Esophagus muscularis mucosa (tissue), 4 donors: ENCODE data around the gene SLC35G3. TPM values are rescaled to one million over a fixed set of nuclear protein-coding genes. Genes with fewer than 3 reads are reported as not detected.
"Not testable (repeated sequence)": the region's sequence is repeated elsewhere in the genome, so short reads cannot be mapped to it uniquely, and the experiment has no call there.

Source experiments
- DNase-seq: peaks from one replicate; pipeline ENCODE4 v3.0.0-alpha.2; 2017; ENCODE audit errors: extremely low spot score
- H3K27ac ChIP-seq, 4 donors: fragments of 200-600 bp; sonication (generic); replicated peaks in 1 of 4; 1 replicate in 3 of 4; 2 replicates in 1 of 4; pipeline ENCODE4 v1.5.1; 2016 to 2019; ENCODE audit warnings: mild to moderate bottlenecking in 1 of 4
- H3K27me3 ChIP-seq, 4 donors: fragments of 200-600 bp; sonication (generic); one replicate each; pipeline versions ENCODE4 v1.5.1 to v1.6.0; 2016 to 2019
- H3K36me3 ChIP-seq, 4 donors: fragments of 200-600 bp; sonication (generic); one replicate each; pipeline ENCODE4 v1.5.1; 2016 to 2019
- H3K4me1 ChIP-seq, 4 donors: fragments of 200-600 bp; sonication (generic); one replicate each; pipeline ENCODE4 v1.5.1; 2016 to 2019
- H3K4me3 ChIP-seq, 4 donors: fragments of 200-600 bp; sonication (generic); 1 replicate in 2 of 4; 2 replicates in 2 of 4; pipeline ENCODE4 v1.5.1; 2016 to 2019; ENCODE audit warnings: mild to moderate bottlenecking in 4 of 4, moderate library complexity in 1 of 4
- H3K9me3 ChIP-seq, 4 donors: fragments of 200-600 bp; sonication (generic); 1 replicate in 3 of 4; 2 replicates in 1 of 4; pipeline ENCODE4 v1.5.1; 2016 to 2019
- EP300 ChIP-seq: sonication (generic); formaldehyde crosslinking; IDR thresholded peaks from one replicate; pipeline ENCODE4 v1.6.1; 2017; ENCODE audit warnings: antibody characterized with exemption
- POLR2A ChIP-seq: fragments of 450-650 bp; IDR thresholded peaks from one replicate; pipeline ENCODE4 v1.6.1; 2017; ENCODE audit warnings: antibody characterized with exemption, moderate library complexity, mild to moderate bottlenecking, low read depth
- POLR2AphosphoS5 ChIP-seq, 2 donors: sonication (generic); formaldehyde crosslinking; IDR thresholded peaks; one replicate each; pipeline ENCODE4 v1.6.1; 2017; ENCODE audit warnings: antibody characterized with exemption in 2 of 2
- WGBS: methylation state at CpG from one replicate; pipeline ENCODE4 v1.1.5; 2018; 5-methylcytosine and 5-hydroxymethylcytosine counted together
- intact Hi-C: fragments of 100-400 bp; cut with DNase I; formaldehyde crosslinking; loops from one replicate; pipeline ENCODE4 v1.15.1; 2023
- total RNA-seq, 4 donors: library from RNA; depleted of rRNA; stranded (reverse); fragments of >200 nt; gene quantifications; one replicate each; pipeline versions ENCODE4 v1.1.0 to v1.2.1, GENCODE V29; 2016
- TF ChIP-seq, protein P1 (sequence below), 3 experiments: fragments of 200-600 bp in 2 of 3; fragments of 450-650 bp in 1 of 3; sonication (generic) in 2 of 3; IDR thresholded peaks; one replicate each; pipeline ENCODE4 v1.5.1; 2017 to 2019; ENCODE audit warnings: antibody characterized with exemption in 3 of 3, mild to moderate bottlenecking in 2 of 3, moderate library complexity in 1 of 3

Gene SLC35G3
- total RNA-seq = not detected

DNA sequence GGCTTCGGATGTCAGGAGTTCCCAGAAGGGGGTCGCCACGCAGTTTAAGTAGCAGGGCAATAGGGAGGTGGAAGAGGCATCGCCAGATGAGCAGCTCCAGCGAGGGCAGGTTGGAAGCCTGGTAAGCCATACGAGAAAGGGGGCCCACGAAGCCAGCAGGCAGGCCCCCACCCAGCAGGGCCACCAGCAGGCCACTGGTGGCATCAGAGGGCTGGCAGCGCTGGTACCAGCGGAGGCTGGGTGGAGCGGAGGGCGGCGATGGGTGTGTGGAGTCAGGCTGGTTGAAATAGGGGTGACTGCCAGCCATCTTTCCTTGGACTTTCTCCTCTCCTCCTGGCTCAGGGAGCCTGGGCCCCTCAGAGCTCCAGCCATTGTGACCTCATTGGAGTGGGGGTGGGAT, at the start of gene SLC35G3:
TSS of gene SLC35G3 (minus strand) at position 393 of the 400 bp plus-strand sequence. CDS start at position 307, 86 bp downstream.
- intact Hi-C loops = not testable (repeated sequence)

DNA sequence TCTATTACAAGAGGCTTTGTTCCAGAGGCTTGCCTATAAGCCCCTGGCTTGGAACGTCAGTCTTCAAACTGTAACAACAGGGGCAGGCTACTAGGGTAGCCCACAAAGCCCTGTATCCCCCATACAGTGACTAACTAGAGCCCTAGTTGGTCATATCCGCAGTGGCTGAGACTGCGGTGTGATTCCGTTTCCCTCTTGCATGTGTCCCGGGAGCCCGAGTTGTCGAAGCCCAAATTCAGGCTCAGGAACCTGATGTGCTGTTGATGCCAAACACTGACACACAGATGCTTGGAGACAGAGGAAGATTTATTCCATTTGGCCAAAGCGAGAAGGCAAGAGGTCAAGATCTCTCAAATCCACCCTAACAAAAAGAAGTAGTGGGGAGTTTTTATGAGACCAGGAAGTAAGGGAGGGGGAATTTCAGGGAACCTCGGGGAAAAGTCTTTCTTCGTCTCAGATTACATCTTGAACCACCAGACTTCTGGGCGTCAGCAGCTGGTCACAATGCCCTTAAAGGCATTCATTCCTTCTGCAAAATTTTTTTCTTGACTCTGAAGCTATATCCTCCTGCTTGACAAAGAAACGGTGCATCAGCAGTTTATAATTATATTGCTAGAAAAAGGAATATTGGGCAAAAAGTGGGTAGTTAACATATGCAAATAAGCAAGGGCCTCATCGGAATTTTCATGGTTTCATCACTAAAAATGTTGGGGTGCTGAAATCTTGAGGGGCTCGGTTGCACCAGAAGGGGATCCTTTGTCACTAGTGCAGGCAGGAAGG, 49.6 kb upstream of the SLC35G3 start:
- no peaks in the 10 kb centered on the region for H3K27me3 ChIP-seq
- no peaks in the 10 kb centered on the region for H3K9me3 ChIP-seq
- TF ChIP-seq EP300 (no peak), POLR2AphosphoS5 (IDR thresholded peaks at IDR 0.05) (peak in 1 of 2 donors; percentile 76), POLR2A (no peak)
- TF ChIP-seq, protein P1, sequence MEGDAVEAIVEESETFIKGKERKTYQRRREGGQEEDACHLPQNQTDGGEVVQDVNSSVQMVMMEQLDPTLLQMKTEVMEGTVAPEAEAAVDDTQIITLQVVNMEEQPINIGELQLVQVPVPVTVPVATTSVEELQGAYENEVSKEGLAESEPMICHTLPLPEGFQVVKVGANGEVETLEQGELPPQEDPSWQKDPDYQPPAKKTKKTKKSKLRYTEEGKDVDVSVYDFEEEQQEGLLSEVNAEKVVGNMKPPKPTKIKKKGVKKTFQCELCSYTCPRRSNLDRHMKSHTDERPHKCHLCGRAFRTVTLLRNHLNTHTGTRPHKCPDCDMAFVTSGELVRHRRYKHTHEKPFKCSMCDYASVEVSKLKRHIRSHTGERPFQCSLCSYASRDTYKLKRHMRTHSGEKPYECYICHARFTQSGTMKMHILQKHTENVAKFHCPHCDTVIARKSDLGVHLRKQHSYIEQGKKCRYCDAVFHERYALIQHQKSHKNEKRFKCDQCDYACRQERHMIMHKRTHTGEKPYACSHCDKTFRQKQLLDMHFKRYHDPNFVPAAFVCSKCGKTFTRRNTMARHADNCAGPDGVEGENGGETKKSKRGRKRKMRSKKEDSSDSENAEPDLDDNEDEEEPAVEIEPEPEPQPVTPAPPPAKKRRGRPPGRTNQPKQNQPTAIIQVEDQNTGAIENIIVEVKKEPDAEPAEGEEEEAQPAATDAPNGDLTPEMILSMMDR (IDR thresholded peaks at IDR 0.05) = no peak
- H3K4me1 ChIP-seq = peaks cover 26 to 53% (median 49%) of the 10 kb centered on the region in 4 donors
- WGBS = 4% methylated on average over 14 of the region's 14 CpGs
- H3K36me3 ChIP-seq = peaks cover 0 to 6% (median 2%) of the 10 kb centered on the region in 4 donors
- DNase-seq = peak; percentile 94
- peak overlapping the region; percentile 73 to 87 (median 78) for H3K4me3 ChIP-seq
- intact Hi-C loops = loop anchor here (5.0 to 10.0 kb wide), 4 partner anchors 69 to 269 kb away; partner anchors contain the start of genes NLE1 and SLFN12
- H3K27ac ChIP-seq = peak overlapping the region; percentile 96 to 98 (median 97)

More for the DNA sequence above, at the start of gene SLC35G3:
- H3K36me3 ChIP-seq, H3K4me3 ChIP-seq, H3K4me1 ChIP-seq, DNase-seq, H3K27ac ChIP-seq, H3K9me3 ChIP-seq, H3K27me3 ChIP-seq: not testable (repeated sequence)
- WGBS = 89% methylated on average over 12 of the region's 12 CpGs

GRCh38 chr17:35242805-35243560, 48.8 kb upstream of the SLC35G3 start, which contains the start of gene SLFN5:
SLFN5 (plus strand) TSS chr17:35243072; CDS start chr17:35258691, 15,619 bp downstream.
- Histone ChIP-seq H3K36me3 (peaks cover 0 to 6% (median under 1%) of the 10 kb centered on the region in 4 donors), H3K27ac (peak within 1 kb of the TSS; percentile 96 to 98 (median 97)), H3K27me3 (no peaks in the 10 kb centered on the region), H3K9me3 (no peaks in the 10 kb centered on the region), H3K4me1 (peaks cover 26 to 53% (median 49%) of the 10 kb centered on the region in 4 donors), H3K4me3 (peak within 1 kb of the TSS; percentile 73 to 87 (median 78))
- peak; percentile 99 for DNase-seq
- 0% methylated on average over 11 of the region's 44 CpGs for WGBS
- intact Hi-C loops = loop anchor here (5.0 to 10.0 kb wide), 4 partner anchors 69 to 268 kb away; partner anchors contain the start of genes NLE1 and SLFN12
- TF ChIP-seq POLR2AphosphoS5 (IDR thresholded peaks at IDR 0.05) (peak; percentile 97 to 99), POLR2A (peak; percentile 98), EP300 (no peak)

DNA sequence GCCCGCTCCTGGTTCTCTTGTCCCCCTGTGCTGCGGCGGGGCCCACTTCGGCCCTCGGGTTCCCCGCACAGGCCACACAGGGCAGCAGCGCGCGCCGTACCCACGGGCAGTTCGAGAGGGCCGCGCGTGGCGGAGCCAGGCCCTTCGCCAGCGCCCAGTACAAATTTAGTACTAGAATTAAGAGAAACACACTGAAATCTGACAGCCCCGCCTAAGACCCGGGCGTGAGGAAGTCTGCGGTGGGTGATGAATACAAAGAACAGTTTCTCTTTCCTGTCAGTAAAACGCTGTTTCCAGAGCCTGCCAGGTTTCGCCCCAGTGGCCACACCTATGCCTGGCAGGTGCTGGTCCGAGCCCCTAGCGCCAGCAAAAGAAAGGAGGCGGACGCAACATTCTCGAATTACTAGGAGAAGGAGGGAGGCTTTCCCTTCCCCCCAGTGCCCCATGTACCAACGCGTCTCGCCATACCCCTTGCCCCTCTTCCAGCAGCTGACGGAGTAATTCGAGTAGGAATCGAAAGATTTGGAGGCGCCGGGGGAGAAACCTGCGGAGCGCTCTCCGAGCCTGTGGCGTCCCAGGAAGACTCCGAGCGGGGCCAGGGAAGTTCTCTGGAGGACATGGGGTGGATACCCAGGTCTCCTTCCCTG, 48.1 kb upstream of the SLC35G3 start:
- H3K4me3 ChIP-seq = peak overlapping the region; percentile 73 to 87 (median 78)
- H3K36me3 ChIP-seq = no peaks in the 10 kb centered on the region
- H3K9me3 ChIP-seq = no peaks in the 10 kb centered on the region
- TF ChIP-seq, protein P1 (IDR thresholded peaks at IDR 0.05) = peak; percentile 30 to 45 (median 33)
- no peak for TF ChIP-seq POLR2A
- TF ChIP-seq EP300 = no peak
- TF ChIP-seq POLR2AphosphoS5 (IDR thresholded peaks at IDR 0.05) = peak in 1 of 2 donors; percentile 11
- WGBS = 1% methylated on average over 24 of the region's 43 CpGs
- no peaks in the 10 kb centered on the region for H3K27me3 ChIP-seq
- DNase-seq = no peak
- H3K4me1 ChIP-seq = peaks cover 24 to 52% (median 48%) of the 10 kb centered on the region in 4 donors
- peak overlapping the region; percentile 96 to 98 (median 97) for H3K27ac ChIP-seq
- intact Hi-C loops = loop anchor here (5.0 to 10.0 kb wide), 4 partner anchors 70 to 267 kb away; partner anchors contain the start of genes NLE1 and SLFN12

DNA sequence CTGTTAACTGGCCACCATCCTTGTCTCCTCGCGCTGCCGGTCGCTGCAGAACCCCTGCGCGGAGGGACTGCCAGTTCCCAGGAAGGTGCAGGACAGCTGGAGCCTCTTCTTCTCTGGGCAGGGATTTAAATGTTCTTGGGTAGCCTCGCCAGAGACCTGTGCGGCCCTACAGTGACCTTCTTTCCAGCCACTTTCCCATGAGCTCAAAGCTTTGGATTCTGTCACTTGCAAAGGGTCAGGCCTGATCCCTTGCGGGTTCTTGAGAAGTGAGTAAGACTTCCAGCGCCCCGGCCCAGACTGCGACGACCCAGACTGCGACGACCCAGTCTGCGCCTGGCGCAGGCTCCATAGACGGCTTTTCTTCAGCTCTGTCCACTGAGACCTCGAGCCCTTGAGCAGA, 47.3 kb upstream of the SLC35G3 start:
- H3K9me3 ChIP-seq = no peaks in the 10 kb centered on the region
- intact Hi-C loops = loop anchor here (5.0 to 10.0 kb wide), 4 partner anchors 71 to 267 kb away; partner anchors contain the start of genes NLE1 and SLFN12
- 94% methylated on average over 14 of the region's 19 CpGs for WGBS
- H3K4me3 ChIP-seq = peak overlapping the region; percentile 73 to 87 (median 78)
- H3K27me3 ChIP-seq = no peaks in the 10 kb centered on the region
- TF ChIP-seq POLR2AphosphoS5 (IDR thresholded peaks at IDR 0.05) (no peak), EP300 (no peak), POLR2A (no peak)
- TF ChIP-seq, protein P1 (IDR thresholded peaks at IDR 0.05) = no peak
- H3K27ac ChIP-seq = peak overlapping the region; percentile 96 to 98 (median 97)
- H3K36me3 ChIP-seq = no peaks in the 10 kb centered on the region
- DNase-seq = no peak
- peaks cover 19 to 44% (median 41%) of the 10 kb centered on the region in 4 donors for H3K4me1 ChIP-seq
